ENCODE results near the gene TMEM45A.

GRCh38 chr3:100499651-100500050, 7.2 kb downstream of the TMEM45A start:
- TF ChIP-seq POLR2A (IDR thresholded peaks at IDR 0.05), result no peak
- TF ChIP-seq CTCF (IDR thresholded peaks at IDR 0.05), result no peak
